NCI-H446 treated with DMSO at 0.1 percent for 48 hours (cell line): Measurements from ENCODE around the gene RGL1.

Source experiments
- DNase-seq: peaks from one replicate; lab custom pipeline; 2025; lab: John Stamatoyannopoulos, UW

Gene RGL1

GRCh38 chr1:183887826-183888819, 83.2 kb downstream of the RGL1 start:
- no peak for DNase-seq

GRCh38 chr1:183889095-183889494, 84.2 kb downstream of the RGL1 start:
- DNase-seq: no peak

- no peak for DNase-seq
Measured at GRCh38 chr1:183891158-183891856, 86.4 kb downstream of the RGL1 start.

- DNase-seq: no peak
Measured at GRCh38 chr1:183892351-183892793, 87.5 kb downstream of the RGL1 start.

GRCh38 chr1:183893561-183894289, 88.8 kb downstream of the RGL1 start:
- no peak for DNase-seq

- DNase-seq: no peak
Measured at GRCh38 chr1:183894290-183894565, 89.3 kb downstream of the RGL1 start.

GRCh38 chr1:183896466-183897048, 91.6 kb downstream of the RGL1 start:
- DNase-seq: no peak

GRCh38 chr1:183898001-183898396, 93.1 kb downstream of the RGL1 start:
- DNase-seq: no peak

GRCh38 chr1:183898610-183899009, 93.7 kb downstream of the RGL1 start:
- DNase-seq: no peak

GRCh38 chr1:183901748-183902330, 96.9 kb downstream of the RGL1 start:
- no peak for DNase-seq

- DNase-seq: no peak
Measured at GRCh38 chr1:183903101-183903500, 98.2 kb downstream of the RGL1 start.

- no peak for DNase-seq
Measured at GRCh38 chr1:183905508-183906113, 100.7 kb downstream of the RGL1 start.

- no peak for DNase-seq
Measured at GRCh38 chr1:183907070-183907469, 102.2 kb downstream of the RGL1 start.

- DNase-seq: no peak
Measured at GRCh38 chr1:183908079-183908478, 103.2 kb downstream of the RGL1 start.

GRCh38 chr1:183909672-183910071, 104.8 kb downstream of the RGL1 start:
- DNase-seq: no peak

- DNase-seq: no peak
Measured at GRCh38 chr1:183910845-183911244, 105.9 kb downstream of the RGL1 start.

- no peak for DNase-seq
Measured at GRCh38 chr1:183911285-183911684, 106.4 kb downstream of the RGL1 start.

GRCh38 chr1:183912265-183912886, 107.5 kb downstream of the RGL1 start:
- DNase-seq: no peak

GRCh38 chr1:183913567-183913993, 108.7 kb downstream of the RGL1 start:
- DNase-seq: no peak

- no peak for DNase-seq
Measured at GRCh38 chr1:183914276-183914675, 109.4 kb downstream of the RGL1 start.

GRCh38 chr1:183914891-183915290, 110.0 kb downstream of the RGL1 start:
- DNase-seq: no peak
